Colonic mucosa (tissue), 4 donors: Measurements from ENCODE around the gene KIF19. TPM values are rescaled to one million over a fixed set of nuclear protein-coding genes. Genes with fewer than 3 reads are reported as not detected.

Experiments used
- DNase-seq: peaks from one replicate; pipeline ENCODE4 v3.0.0-alpha.2; 2020
- H3K27ac ChIP-seq: fragments of 200-600 bp; one replicate; pipeline ENCODE4 v1.8.0; 2021
- H3K27me3 ChIP-seq: fragments of 200-600 bp; one replicate; pipeline ENCODE4 v1.8.0; 2021
- H3K36me3 ChIP-seq: fragments of 200-600 bp; one replicate; pipeline ENCODE4 v1.8.0; 2021
- H3K4me1 ChIP-seq: fragments of 200-600 bp; one replicate; pipeline ENCODE4 v1.8.0; 2021; ENCODE audit warnings: mild to moderate bottlenecking
- H3K4me3 ChIP-seq: fragments of 200-600 bp; one replicate; pipeline ENCODE4 v1.8.0; 2021
- H3K9ac ChIP-seq, 2 donors: one replicate each; pipeline ENCODE4 v1.7.0; 2013; ENCODE audit warnings: control low read depth in 2 of 2, low read depth in 2 of 2, low read length in 2 of 2
- H3K9me3 ChIP-seq: fragments of 200-600 bp; one replicate; pipeline ENCODE4 v1.8.0; 2021
- intact Hi-C: fragments of 100-400 bp; cut with DNase I; formaldehyde crosslinking; loops from one replicate; pipeline ENCODE4 v1.14.1; 2022
- total RNA-seq, 2 donors: library from RNA; stranded (reverse); fragmentation: NEBNext Ultra II Directional in 1 of 2; extraction: Animal tissue kit (Norgen Biotek cat#: 25700) in 1 of 2; gene quantifications; one replicate each; pipeline ENCODE4 v1.2.1, GENCODE V29; 2021
- TF ChIP-seq, protein P1 (sequence below): fragments of 200-600 bp; IDR thresholded peaks from one replicate; pipeline ENCODE4 v1.8.0; 2022; ENCODE audit warnings: antibody characterized with exemption, mild to moderate bottlenecking
- donor health status: healthy.
- donor health status: DM: no; HTN: no; CAD: no.
- donor health status: DM: no; HTN: no; CAD: no.

The KIF19 gene
- total RNA-seq, 2 donors from 2014 or later: 2.6 to 3.2 TPM

GRCh38 chr17:74393346-74393942 lies 67.4 kb downstream of the KIF19 start:
- Histone ChIP-seq H3K4me1 (no peaks in the 10 kb centered on the region), H3K36me3 (no peaks in the 10 kb centered on the region), H3K4me3 (no peak overlapping the region), H3K27me3 (no peaks in the 10 kb centered on the region), H3K27ac (no peak overlapping the region), H3K9me3 (no peaks in the 10 kb centered on the region), H3K9ac (no peak overlapping the region)
- intact Hi-C loops: no loop called here
- no peak for DNase-seq
- TF ChIP-seq, protein P1, sequence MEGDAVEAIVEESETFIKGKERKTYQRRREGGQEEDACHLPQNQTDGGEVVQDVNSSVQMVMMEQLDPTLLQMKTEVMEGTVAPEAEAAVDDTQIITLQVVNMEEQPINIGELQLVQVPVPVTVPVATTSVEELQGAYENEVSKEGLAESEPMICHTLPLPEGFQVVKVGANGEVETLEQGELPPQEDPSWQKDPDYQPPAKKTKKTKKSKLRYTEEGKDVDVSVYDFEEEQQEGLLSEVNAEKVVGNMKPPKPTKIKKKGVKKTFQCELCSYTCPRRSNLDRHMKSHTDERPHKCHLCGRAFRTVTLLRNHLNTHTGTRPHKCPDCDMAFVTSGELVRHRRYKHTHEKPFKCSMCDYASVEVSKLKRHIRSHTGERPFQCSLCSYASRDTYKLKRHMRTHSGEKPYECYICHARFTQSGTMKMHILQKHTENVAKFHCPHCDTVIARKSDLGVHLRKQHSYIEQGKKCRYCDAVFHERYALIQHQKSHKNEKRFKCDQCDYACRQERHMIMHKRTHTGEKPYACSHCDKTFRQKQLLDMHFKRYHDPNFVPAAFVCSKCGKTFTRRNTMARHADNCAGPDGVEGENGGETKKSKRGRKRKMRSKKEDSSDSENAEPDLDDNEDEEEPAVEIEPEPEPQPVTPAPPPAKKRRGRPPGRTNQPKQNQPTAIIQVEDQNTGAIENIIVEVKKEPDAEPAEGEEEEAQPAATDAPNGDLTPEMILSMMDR: no peak

DNA sequence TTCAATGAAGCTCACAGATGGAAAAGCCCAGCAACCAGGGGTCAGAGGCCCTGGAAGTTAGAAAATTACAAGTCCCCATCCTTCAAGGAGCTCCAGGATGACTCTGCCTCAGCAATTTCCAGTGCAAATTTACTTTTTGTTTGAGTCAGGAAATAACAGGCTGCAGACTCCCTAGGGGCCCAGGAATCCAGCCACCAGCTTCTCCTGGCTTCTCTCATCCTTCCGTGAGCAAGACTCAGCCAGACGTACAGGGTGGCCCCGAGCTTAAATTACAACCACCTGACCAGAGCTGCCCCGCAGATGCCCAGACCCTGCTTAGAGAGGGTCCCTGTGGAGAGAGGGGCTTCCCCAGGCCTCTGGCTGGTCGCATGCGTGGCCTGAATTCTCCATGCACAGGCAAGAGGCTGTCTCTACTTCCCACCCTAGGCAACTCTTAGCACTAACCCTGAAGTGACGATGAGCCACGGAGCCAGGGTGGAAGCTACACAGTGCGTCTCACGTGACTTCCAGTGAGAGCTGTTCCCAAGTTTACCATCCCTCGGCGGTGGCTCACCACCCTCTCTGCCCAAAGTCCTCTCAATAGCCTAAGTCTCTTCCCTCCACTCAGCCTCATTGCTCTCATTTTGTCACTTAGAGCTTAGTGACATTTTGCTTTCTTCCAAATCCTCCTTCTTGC lies 68.4 kb downstream of the KIF19 start:
- no peaks in the 10 kb centered on the region for H3K9me3 ChIP-seq
- no peak overlapping the region for H3K4me3 ChIP-seq
- intact Hi-C loops: no loop called here
- no peaks in the 10 kb centered on the region for H3K36me3 ChIP-seq
- DNase-seq: no peak
- no peak overlapping the region for H3K27ac ChIP-seq
- no peaks in the 10 kb centered on the region for H3K27me3 ChIP-seq
- H3K9ac ChIP-seq: no peak overlapping the region
- TF ChIP-seq, protein P1: no peak
- H3K4me1 ChIP-seq: no peaks in the 10 kb centered on the region

- Histone ChIP-seq H3K9me3 (no peaks in the 10 kb centered on the region), H3K27ac (no peak overlapping the region), H3K36me3 (no peaks in the 10 kb centered on the region), H3K4me3 (no peak overlapping the region), H3K4me1 (no peaks in the 10 kb centered on the region), H3K9ac (no peak overlapping the region), H3K27me3 (no peaks in the 10 kb centered on the region)
- DNase-seq: no peak
- TF ChIP-seq, protein P1: no peak
- intact Hi-C loops: no loop called here
These were observed 69.0 kb downstream of the KIF19 start for GRCh38 chr17:74394977-74395376.

- H3K9me3 ChIP-seq: no peaks in the 10 kb centered on the region
- DNase-seq: no peak
- intact Hi-C loops: no loop called here
- no peaks in the 10 kb centered on the region for H3K36me3 ChIP-seq
- no peak overlapping the region for H3K4me3 ChIP-seq
- H3K27ac ChIP-seq: no peak overlapping the region
- TF ChIP-seq, protein P1: no peak
- H3K9ac ChIP-seq: no peak overlapping the region
- no peaks in the 10 kb centered on the region for H3K4me1 ChIP-seq
- H3K27me3 ChIP-seq: no peaks in the 10 kb centered on the region
These were observed 70.5 kb downstream of the KIF19 start for GRCh38 chr17:74396567-74396966.

DNA sequence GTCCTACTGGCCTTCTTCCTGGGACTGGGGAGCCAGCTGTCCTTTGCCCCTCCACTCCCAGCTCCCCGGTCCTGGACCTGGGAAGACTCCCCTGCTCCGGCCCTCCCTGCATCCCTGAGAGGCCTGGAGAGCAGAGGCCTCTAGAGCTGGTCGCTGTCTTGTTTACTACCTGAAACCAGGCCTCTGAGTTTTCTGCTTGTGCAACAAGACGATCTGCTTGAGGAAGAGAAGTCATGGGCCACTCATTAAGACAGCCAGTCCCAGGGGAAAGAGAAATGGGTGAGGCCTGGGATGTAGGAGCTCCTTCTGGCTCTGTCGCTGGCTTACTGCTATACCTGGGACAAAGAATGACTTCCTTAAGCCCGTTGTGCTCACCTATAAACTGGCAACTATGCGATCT lies 76.0 kb downstream of the KIF19 start:
- H3K4me1 ChIP-seq: no peaks in the 10 kb centered on the region
- no peaks in the 10 kb centered on the region for H3K9me3 ChIP-seq
- TF ChIP-seq, protein P1: no peak
- H3K27ac ChIP-seq: no peak overlapping the region
- H3K4me3 ChIP-seq: no peak overlapping the region
- DNase-seq: no peak
- no peaks in the 10 kb centered on the region for H3K36me3 ChIP-seq
- no peak overlapping the region for H3K9ac ChIP-seq
- H3K27me3 ChIP-seq: no peaks in the 10 kb centered on the region
- intact Hi-C loops: no loop called here
